GM18861 (cell line): ENCODE measurements around the gene RYR2.

Experiments used
- ATAC-seq: cut with Tn5 transposase; IDR thresholded peaks from one replicate; pipeline ENCODE4 v1.9.1; 2021; ENCODE audit not compliant: unreplicated experiment

The RYR2 gene

DNA sequence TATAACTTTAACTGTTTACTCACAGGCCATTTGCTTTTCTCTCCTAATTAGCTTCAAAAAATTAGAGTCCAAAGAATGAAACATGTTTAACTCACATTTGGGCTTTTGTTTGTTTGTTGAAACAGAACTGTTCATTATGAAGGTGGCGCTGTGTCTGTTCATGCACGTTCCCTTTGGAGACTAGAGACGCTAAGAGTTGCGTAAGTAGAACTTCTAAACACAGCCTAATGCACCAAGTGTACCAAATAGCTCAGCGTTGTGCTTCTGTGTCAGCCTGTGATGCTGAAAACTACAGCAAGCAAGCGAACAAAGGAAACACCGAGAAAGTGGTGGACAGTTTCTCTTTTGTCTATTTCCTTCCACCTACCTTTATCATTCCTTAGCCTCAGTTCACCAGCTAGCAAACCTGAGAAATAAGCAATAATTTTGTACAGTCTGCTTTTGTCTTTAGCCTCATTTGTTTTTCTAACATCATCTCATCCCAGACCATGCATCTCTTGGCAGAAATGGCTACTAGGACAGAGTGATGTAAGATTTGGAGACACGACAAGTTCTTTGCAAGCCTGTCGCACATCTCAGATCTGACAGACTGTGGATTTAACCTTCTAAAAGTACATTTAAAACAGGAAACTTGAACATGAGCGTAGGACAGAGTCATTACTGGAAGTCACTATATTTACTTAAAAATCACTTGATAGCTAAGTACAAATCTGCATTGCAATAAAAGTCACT lies 375.1 kb downstream of the RYR2 start:
- no peak for ATAC-seq

DNA sequence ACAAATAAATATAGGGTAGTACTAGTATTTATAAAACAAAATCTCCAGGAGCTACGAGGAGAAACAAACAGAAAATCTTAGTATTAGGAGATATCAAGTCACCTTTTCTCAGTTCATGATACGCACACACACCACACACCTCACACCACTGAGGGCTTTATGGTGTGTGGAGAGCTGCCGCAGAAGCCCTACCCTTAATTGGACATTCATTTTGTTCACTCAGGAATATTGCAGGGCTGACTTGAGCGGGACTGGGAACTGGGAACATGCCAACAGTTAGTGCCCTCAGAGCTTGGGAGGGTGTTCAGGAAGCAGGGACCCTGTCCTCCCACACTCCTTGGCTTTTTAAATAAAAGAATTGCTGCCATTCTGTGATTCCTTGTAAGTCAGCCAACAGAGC lies 386.8 kb downstream of the RYR2 start:
- ATAC-seq = no peak

DNA sequence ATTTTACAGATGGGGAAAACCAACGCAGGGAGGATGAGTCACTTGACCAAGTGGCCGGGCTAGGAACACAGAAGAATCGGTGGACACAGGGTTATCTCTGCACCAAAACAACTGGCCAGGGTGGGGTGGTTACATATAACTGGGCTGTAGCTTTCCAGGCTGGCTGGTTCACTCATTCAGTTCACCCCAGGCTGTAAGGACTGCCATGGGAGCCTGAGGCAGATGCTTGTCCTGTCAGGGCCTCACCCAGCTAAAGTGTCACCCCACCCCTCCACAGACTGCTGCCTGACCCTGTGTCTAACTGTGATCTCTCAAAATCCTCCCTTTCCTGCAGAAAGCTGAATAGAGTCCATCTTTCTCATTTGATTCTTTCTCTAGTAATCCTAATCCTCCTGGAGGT lies 387.3 kb downstream of the RYR2 start:
- ATAC-seq = no peak

DNA sequence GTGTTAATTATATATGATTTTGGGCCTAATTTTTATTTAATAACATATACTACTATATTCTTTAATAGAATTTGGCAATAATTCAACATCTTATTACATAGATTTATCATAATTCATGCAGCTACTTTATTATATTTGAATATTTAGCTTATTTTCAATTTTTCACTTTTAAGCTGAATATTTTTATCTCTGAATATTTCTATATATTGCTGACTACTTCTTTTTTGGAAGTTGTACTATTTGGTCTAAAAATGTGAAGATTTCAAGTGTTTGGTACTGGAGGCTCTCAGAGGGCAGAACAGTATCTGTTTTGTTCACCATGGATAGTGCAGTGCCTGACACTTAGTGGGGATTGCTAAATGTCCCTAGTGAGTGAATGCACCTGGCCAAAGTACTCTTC lies 389.5 kb downstream of the RYR2 start:
- ATAC-seq = no peak

DNA sequence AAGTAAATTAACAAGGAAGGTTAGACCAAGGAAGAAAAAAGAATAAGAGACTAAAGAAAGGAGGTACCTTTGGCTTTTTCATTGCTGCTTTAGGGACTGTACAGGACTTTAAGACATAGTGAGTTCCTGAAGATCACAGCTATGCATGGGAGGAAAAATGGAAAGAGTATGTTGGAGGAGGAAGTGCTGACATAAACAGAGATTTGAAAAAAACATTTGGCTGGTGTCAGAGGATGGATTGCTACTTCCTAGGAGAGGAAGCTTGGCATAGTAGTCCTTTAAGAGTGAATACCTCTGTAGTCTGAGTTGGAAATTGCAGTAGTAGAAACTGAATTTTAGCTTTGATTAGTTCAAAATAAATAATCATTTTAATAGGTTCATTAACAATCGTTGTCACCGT lies 398.4 kb downstream of the RYR2 start:
- no peak for ATAC-seq

DNA sequence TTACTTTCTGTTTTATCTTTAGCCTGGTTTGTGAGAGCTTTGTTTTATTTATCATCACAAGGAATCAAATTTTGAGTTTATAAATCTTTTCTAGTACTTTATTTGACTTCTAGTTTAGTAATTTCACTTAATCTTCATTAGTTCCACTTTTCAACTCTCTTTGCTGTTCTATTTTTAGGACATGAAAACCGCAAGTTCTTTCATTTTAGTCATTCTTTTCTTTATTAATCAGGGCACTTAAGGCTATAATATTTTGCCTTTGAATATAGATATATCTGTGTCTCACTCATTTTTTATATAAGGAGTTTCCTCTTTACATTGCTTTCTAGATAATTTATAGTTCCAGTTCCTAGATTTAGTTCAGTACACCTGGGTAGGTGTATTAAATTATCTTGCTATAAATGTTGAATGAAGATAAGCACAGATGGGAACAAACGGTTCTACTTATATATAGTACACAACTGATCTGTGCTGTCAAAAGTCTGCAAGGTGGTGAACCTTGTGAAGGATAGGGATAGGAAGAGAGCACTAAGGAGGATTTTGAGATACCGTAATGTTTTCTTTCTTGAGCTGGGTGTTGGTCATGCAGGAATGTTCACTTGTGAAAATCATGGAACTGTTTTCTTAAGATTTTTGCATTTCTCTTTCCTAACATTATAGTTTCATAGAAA lies 402.3 kb downstream of the RYR2 start:
- peak; percentile 50 for ATAC-seq

DNA sequence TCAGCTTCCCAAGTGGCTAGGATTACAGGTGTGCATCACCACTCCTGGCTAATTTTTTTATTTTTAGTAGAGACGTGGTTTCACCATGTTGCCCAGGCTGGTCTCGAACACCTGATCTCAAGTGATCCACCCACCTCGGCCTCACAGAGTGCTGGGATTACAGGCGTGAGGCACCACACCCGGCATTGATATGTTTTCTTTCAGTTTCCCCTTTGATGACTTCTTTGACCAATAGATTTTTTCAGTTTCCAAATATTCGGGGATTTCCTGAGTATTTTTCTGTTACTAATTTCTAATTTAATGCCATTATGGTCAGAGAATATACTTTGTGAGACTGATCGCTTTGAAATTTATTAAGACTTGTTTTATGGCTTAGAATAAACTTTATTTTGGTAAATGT lies 406.1 kb downstream of the RYR2 start:
- ATAC-seq = no peak

DNA sequence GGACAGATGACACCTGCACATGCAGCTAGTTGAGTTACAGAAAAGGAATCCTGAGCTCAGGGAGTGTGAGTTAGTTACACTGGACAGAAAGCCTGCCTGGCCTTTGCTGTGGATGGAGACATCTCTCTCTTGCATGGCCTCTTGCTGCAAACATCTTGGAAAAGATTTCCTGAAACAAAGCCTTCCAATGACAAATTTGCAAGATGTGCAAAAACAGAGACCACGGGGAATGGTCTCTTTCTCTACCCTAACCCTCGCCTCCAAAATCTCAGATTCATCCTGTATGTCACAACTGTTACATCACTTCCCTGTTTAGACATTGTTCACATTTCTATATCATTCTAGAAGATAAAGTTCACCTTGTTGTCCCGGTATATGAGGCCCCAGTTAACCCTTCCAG lies 415.6 kb downstream of the RYR2 start:
- ATAC-seq = no peak

DNA sequence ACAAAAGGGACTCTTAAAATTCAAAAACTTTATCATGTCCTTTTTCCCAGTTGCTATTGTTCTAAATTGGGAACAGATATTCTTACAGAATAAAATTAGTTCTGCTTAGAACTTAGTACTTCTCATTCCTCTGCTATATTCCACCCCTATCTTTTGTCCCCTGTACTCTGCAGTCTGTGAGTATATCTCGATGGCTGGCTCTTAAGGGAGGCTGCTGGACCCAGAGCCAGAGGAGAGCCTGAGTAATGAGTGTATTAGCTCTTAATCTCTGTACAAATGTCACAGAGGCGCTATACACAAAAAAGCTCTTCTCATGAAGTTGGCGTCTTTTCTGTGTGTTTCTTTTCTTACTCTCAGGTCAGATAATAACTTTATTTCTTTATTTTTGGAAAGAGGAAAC lies 425.3 kb downstream of the RYR2 start:
- no peak for ATAC-seq

DNA sequence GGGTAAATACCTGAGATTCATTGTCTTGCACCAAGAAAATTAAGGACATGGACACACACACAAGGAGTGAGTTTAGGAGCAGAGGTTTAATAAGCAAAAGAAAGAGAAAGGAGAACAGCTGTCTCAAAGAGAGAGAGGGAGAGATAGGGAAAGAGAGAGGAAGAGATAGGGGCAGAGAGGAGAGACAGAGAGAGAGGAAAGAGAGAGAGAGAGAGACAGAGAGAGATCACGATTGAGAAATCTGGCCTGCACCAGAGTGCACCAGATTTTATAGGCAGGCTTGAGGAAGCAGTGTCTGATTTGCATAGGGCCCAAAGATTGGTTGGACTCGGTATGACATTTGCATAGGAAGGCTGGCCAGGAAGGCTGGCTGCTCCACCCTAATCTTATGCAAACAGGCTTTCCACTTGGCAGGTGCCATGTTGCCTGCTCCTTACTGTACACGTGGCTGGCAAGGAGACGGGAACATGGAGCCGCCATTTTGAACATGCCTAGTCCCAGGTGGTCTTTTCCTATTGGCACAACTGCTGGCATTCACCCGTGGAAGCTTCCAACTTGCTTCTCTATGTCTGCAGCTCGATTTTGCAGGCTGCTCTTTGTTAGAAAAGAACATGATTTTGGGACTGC lies 428.8 kb downstream of the RYR2 start:
- ATAC-seq = no peak

DNA sequence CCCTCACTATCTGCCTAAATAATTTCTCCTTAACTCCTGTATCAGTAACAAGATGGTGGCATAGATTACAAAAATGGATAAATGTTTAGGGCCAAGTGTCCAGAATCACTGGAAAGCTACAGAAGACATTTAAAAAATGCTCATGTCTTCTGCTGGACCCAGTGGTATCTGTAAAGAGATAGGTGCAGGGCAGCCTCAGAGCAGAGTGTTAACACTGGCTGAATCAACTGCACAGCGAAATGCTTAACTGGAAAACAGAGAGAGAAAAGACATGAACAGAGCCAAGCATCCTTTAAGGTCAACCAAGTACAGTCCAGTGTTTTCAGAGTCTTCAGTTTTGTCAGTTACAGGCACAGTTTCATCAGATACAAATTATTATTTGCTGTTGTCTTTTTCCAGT lies 429.4 kb downstream of the RYR2 start:
- no peak for ATAC-seq

DNA sequence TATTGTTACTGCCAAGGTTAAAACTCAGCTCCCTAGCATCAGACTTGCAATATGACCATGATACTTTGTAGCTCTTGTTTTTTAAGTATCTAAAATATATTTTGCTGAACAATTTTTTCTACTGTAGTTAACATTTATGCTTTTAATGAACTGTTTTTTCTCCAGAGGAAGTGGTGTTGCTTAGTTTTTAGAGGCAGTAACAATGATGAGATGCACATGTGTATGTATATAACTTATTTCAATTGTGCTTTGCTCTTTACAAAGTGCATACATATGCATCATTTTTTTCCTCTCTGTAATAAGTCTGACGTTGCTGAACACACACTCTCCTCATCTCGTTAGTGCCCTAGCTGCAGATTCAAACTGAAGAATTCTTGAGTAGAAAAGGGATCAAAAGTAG lies 430.0 kb downstream of the RYR2 start:
- ATAC-seq = no peak

DNA sequence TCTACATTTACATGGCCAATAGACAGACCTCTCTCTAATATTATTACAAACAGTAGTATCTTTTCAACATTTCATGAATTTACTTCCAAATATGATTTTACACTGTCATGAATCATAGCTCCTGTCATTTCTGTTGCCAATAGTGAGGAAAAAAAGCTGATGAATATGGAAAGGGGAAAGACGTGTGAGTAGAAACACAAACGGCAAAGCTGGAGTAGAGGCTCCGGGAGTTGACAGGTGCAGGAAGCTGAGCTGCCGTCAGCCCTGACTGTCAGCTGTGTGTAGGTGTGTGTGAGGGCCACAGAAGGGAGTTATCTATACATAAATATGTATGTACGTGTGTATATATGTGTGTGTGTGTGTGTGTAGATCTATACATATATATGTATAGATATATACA lies 431.9 kb downstream of the RYR2 start:
- ATAC-seq = no peak

DNA sequence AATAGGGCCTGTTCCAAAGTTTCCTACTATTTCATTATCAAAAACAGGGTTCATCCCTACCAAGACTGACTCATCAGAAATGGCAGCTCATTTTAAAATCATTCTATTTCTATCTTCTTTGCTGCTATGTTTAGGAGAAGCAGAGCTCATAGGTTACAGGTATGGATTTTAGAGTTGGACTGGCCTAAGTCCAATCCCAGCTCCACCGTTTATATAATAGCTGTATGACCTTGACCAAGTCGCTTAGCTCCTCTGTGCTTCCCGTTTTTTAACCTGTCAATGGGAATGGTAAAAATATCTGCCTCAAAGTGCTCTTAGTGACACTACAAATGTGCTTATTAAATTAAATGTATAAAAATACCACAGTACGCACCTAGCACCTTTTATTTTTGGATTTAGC lies 436.1 kb downstream of the RYR2 start:
- no peak for ATAC-seq

DNA sequence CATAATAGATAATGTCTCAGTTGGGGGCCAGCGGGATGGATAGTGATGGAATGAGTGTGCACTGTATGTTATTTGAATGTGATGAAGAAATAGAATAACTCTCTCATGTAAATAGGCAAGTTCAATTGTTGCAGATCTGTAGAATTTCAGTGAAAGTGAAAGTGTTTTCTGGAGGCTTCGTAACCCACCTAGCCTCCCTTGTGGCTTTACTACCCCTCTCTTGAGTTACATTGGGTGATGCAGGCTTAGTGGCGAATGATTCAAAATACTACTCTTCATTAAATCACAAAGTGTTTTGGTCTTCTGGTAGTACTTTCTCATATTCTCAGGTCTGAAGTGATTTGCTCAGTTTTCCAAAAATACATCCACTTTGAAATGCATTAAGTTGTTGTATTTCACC lies 436.9 kb downstream of the RYR2 start:
- no peak for ATAC-seq

DNA sequence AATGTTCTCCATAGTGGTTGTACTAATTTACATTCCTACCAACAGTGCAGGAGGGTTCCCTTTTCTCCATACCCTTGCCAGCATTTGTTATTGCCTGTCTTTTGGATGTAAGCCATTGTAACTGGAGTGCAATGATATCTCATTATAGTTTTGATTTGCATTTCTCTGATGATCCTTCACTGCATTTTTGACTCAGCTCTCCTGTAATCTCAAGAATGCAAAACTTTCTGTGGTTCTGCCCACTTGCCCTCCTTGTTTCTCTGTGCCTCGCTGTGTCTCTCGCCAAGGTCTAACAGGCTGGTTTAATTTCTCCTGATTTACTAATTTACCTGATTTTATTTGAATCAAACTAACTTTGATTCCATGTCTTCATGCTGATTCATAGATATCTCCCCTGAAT lies 440.8 kb downstream of the RYR2 start:
- ATAC-seq = no peak

DNA sequence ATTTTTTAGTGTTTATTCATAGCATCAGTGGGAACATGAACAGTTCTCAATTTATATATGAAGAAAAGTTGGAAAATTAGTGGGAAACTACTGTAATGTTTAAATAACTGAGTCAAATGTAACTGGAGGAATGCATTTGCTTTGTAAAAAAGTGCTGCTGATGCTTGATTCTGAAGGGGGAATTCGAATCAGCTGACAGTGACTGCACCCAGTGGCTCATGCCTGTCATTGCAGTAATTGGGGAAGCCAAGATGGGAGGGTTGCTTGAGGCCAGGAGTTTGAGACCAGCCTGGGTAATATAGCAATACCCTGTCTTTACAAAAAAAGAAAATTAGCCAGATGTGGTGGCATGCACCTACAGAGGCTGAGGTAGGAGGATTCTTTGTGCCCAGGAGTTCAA lies 450.4 kb downstream of the RYR2 start:
- no peak for ATAC-seq

DNA sequence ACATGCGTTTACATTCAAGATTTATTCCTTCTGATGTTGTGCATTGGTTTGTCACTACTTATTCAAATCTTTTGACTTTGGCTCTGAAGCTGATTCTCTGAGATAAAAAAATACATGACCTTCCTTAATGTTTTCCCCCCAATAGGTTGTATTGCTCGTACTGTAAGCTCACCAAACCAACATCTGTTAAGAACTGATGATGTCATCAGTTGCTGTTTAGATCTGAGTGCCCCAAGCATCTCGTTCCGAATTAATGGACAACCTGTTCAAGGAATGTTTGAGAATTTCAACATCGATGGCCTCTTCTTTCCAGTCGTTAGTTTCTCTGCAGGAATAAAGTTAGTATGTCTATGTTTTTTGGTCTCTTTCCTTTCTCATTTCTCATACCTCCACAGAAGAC lies 458.6 kb downstream of the RYR2 start:
- no peak for ATAC-seq

DNA sequence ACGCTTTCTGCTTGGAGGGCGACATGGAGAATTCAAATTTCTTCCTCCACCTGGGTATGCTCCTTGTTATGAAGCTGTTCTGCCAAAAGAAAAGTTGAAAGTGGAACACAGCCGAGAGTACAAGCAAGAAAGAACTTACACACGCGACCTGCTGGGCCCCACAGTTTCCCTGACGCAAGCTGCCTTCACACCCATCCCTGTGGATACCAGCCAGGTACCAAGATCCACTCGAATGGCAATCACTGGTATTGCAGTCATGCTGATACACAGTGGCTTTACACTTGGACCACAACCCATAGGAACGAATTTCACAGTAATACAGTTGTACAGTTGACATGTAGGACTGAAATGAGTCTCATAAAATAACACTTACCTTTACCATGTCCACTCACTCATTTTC lies 461.3 kb downstream of the RYR2 start:
- no peak for ATAC-seq

DNA sequence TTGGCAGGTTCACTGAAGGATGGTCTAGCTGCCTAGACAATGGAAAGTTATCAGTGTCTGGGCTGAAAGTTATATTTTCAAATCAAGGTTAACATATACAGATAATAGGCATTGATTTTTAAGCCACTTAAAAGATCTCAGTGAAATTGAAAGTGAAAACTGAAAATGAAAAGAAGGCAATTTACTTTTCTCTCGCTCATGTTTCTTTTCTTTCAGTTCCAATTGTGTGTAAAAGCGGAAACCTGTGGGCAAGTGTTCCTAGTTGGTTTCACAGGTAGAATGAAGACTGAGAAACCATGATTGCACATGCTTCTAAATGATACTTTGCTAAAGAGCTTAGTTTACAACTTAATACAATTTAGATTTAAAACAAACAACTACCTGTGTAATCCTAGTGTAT lies 465.0 kb downstream of the RYR2 start:
- ATAC-seq = peak; percentile 88

DNA sequence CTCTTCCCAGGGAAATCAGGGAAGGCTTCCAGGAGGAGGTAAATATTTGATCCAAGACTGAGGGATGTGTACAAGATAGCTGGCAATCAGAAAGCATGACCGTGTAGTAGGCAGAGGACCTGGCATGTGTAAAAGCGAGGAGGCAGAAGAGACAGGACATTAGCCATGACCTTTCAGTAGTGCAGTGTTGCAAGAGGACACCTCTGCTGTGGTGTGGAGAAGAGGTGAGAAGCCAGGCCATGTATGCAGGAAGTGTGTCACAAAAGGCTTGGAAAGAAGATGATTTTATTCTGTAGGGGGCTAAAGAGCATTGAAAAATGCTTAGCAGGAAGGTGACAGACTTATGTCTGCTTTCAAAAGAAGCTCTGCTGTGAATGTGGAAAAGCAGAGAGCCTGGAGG lies 467.8 kb downstream of the RYR2 start:
- ATAC-seq = no peak

DNA sequence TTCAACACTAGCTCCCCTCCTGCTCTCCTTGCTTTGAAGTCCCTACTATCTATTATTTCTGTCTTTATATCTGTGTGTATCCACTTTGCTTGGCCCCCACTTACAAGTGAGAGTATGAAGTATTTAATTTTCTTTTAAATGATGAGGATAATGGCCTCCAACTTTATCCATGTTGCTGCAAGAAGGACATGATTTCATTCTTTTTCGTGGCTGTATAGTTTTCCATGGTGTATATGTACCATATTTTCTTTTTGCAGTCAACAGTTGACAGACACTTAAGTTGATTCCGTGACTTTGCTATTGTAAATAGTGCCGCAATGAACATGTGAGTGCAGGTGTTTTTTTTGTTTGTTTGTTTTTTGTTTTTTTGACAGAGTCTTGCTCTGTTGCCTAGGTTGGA lies 483.1 kb downstream of the RYR2 start:
- ATAC-seq = no peak

DNA sequence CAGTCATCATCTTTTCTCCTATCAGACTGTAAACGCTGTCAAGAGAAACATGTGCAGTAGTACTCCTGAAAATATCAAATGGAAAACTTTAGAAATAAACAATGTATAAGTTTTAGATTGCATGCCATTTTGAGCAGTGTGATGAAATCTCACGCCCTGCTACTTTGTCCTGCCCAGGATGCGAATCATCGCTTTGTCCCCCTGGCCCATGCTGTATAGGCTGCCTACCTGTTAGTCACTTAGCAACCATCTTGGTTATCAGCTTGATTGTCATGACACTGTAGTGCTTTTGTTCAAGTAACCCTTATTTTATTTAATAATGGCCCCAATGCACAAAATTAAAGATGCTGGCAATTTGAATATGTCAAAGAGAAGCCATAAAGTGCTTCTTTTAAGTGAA lies 485.8 kb downstream of the RYR2 start:
- ATAC-seq = no peak
